Measurements from ENCODE around the gene SLC39A5. TPM values are rescaled to one million over a fixed set of nuclear protein-coding genes. Genes with fewer than 3 reads are reported as not detected.

SLC39A5 gene
- total RNA-seq, 1 donor from 2014 or later = not detected

DNA sequence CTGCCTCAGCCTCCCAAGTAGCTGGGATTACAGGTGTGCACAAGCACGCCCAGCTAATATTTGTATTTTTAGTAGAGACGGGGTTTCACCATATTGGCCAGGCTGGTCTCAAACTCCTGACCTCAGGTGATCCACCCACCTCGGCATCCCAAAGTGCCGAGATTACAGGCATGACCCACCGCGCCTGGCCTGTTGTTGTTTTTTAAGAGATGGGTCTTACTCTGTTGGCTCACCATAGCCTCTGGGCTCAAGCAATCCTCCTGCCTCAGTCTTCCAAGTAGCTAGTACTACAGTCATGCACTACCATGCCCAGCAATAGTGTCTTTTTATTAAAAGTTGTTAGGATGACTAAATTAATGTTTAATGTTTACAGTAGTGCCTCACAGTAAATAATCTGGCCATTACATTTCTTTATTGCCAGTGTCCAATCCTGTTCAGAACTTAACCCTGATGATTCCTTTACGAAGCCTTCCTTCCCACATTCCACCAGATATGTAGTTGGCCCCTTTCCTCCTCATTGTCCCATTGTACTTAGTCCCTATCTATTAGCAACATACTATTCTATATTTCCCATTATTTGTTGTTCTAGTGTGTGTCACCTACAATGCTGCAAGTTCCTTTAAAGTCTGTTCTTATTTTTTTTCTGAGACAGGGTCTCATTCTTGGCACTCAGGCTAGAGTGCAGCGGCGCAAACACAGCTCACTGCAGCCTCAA lies 31.8 kb upstream of the SLC39A5 start:
- no peak for DNase-seq (ENCODE audit: extremely low spot score in 2 of 2)

DNA sequence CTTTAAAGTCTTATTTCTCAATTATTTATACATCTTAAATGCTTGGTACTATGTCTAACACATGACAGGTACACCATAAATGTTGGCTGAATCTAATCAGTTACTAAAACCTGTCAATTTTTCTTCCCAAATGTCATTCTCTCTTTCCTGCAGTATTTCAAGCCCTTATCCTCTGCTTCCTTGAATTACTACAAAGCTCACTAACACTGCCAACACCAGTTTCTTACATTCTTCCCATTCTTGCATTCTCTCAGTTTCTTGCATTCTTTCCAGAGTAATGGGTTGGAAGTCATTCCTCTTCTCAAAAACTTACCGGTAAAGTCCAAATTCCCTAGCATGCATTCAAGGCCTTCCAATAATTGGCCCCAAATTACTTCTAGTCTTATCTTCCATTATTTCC lies 31.0 kb upstream of the SLC39A5 start:
- Histone ChIP-seq H3K27me3 (no peaks in the 10 kb centered on the region), H3K9me3 (no peaks in the 10 kb centered on the region), H3K4me3 (no peak overlapping the region), H3K36me3 (no peaks in the 10 kb centered on the region), H3K27ac (no peak overlapping the region), H3K4me1 (no peaks in the 10 kb centered on the region)
- no peak for TF ChIP-seq POLR2A (IDR thresholded peaks at IDR 0.05)
- TF ChIP-seq, protein P1, sequence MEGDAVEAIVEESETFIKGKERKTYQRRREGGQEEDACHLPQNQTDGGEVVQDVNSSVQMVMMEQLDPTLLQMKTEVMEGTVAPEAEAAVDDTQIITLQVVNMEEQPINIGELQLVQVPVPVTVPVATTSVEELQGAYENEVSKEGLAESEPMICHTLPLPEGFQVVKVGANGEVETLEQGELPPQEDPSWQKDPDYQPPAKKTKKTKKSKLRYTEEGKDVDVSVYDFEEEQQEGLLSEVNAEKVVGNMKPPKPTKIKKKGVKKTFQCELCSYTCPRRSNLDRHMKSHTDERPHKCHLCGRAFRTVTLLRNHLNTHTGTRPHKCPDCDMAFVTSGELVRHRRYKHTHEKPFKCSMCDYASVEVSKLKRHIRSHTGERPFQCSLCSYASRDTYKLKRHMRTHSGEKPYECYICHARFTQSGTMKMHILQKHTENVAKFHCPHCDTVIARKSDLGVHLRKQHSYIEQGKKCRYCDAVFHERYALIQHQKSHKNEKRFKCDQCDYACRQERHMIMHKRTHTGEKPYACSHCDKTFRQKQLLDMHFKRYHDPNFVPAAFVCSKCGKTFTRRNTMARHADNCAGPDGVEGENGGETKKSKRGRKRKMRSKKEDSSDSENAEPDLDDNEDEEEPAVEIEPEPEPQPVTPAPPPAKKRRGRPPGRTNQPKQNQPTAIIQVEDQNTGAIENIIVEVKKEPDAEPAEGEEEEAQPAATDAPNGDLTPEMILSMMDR (IDR thresholded peaks at IDR 0.05) = no peak
- no peak for TF ChIP-seq POLR2AphosphoS5 (IDR thresholded peaks at IDR 0.05; ENCODE audit: insufficient read depth in 1 of 2, low read depth in 1 of 2)
- no peak for DNase-seq (ENCODE audit: extremely low spot score in 2 of 2)
- intact Hi-C loops (cut with DNase I) = no loop called here

More for the DNA sequence above, 31.8 kb upstream of the SLC39A5 start:
- Histone ChIP-seq H3K4me1 (no peaks in the 10 kb centered on the region), H3K36me3 (no peaks in the 10 kb centered on the region), H3K9me3 (no peaks in the 10 kb centered on the region), H3K27ac (no peak overlapping the region), H3K4me3 (no peak overlapping the region), H3K27me3 (no peaks in the 10 kb centered on the region)
- intact Hi-C loops (cut with DNase I) = no loop called here
- TF ChIP-seq, protein P1 (IDR thresholded peaks at IDR 0.05) = no peak
- TF ChIP-seq POLR2A (IDR thresholded peaks at IDR 0.05) (no peak), POLR2AphosphoS5 (IDR thresholded peaks at IDR 0.05; ENCODE audit: insufficient read depth in 1 of 2, low read depth in 1 of 2) (no peak)

DNA sequence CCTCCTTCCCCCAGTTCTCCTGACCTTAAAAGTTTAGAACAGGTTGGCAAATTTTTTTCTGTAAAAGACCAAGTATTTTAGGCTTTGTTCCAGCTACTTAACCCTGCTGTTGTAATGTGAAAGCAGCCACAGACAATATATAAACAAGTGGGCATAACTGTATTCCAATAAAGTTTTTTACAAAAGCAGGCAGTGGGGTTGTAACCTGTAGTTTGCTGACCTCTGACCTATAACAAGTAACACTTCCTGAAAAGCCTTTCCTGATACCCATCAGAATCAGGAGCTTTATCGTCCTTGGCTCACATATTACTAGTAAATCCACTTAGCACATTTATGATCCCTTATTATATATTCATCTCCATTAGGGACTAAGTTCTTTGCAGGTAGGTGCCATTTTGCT lies 27.5 kb upstream of the SLC39A5 start:
- DNase-seq (ENCODE audit: extremely low spot score in 2 of 2) = no peak
- Histone ChIP-seq H3K27me3 (no peaks in the 10 kb centered on the region), H3K9me3 (no peaks in the 10 kb centered on the region), H3K4me3 (no peak overlapping the region), H3K4me1 (no peaks in the 10 kb centered on the region), H3K27ac (no peak overlapping the region), H3K36me3 (peaks cover 0 to 21% of the 10 kb centered on the region in 2 donors)
- intact Hi-C loops (cut with DNase I) = no loop called here
- TF ChIP-seq, protein P1 (IDR thresholded peaks at IDR 0.05) = no peak
- TF ChIP-seq POLR2AphosphoS5 (IDR thresholded peaks at IDR 0.05; ENCODE audit: insufficient read depth in 1 of 2, low read depth in 1 of 2) (no peak), POLR2A (IDR thresholded peaks at IDR 0.05) (no peak)

DNA sequence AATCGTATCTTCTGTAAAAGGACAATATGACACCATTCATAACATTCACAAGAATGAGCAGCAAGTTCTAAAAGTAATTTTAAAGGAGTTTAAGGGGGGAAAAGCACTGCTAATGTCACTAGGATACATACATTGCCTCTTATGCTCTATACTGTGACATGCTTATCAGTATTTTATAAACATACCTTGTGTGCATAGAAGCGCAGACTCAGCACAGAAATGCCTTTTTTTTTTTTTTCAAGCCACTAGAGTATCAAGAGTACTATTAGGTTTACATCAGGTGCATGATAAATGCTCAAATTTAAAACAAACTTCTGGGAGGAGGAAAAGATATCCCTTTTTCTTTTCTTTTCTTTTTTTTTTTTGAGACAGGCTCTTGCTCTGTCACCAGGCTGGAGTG lies 27.0 kb upstream of the SLC39A5 start:
- Histone ChIP-seq H3K9me3 (no peaks in the 10 kb centered on the region), H3K36me3 (peaks cover 0 to 25% of the 10 kb centered on the region in 2 donors), H3K4me1 (no peaks in the 10 kb centered on the region), H3K4me3 (no peak overlapping the region), H3K27me3 (no peaks in the 10 kb centered on the region), H3K27ac (no peak overlapping the region)
- intact Hi-C loops (cut with DNase I) = no loop called here
- TF ChIP-seq POLR2AphosphoS5 (IDR thresholded peaks at IDR 0.05; ENCODE audit: insufficient read depth in 1 of 2, low read depth in 1 of 2) (no peak), POLR2A (IDR thresholded peaks at IDR 0.05) (no peak)
- TF ChIP-seq, protein P1 (IDR thresholded peaks at IDR 0.05) = no peak
- no peak for DNase-seq (ENCODE audit: extremely low spot score in 2 of 2)

DNA sequence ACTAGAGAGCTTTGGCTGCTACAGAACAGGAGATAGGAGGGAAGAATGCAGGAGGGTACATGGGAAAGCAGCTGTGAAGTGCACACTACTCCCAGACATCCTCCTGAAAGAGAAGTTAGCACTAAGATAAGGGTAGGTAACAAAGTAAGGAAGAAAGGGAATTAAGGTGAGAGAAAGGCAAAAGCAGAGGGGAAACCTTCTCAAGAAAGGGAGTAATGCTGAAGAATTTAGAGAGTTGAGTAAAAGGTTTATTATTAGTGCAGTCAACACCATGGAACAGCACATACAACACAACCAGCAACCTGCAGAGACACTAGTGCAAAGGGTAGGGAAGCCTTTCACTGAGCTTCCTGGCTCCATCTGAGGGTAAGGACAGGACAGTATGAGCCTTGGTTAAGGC lies 25.6 kb upstream of the SLC39A5 start:
- no peak for DNase-seq (ENCODE audit: extremely low spot score in 2 of 2)
- Histone ChIP-seq H3K4me1 (no peaks in the 10 kb centered on the region), H3K9me3 (no peaks in the 10 kb centered on the region), H3K4me3 (no peak overlapping the region), H3K36me3 (peaks cover 0 to 40% of the 10 kb centered on the region in 2 donors), H3K27ac (no peak overlapping the region), H3K27me3 (no peaks in the 10 kb centered on the region)
- intact Hi-C loops (cut with DNase I) = no loop called here
- TF ChIP-seq POLR2A (IDR thresholded peaks at IDR 0.05) = no peak
- TF ChIP-seq, protein P1 (IDR thresholded peaks at IDR 0.05) = no peak
- no peak for TF ChIP-seq POLR2AphosphoS5 (IDR thresholded peaks at IDR 0.05; ENCODE audit: insufficient read depth in 1 of 2, low read depth in 1 of 2)
